GM19023 (cell line): Measurements from ENCODE around the gene CYP17A1.
"Not testable (repeated sequence)": the region's sequence is repeated elsewhere in the genome, so short reads cannot be mapped to it uniquely, and the experiment has no call there.

Source experiments
- ATAC-seq: cut with Tn5 transposase; IDR thresholded peaks from one replicate; pipeline ENCODE4 v1.9.1; 2021; ENCODE audit warnings: mild to moderate bottlenecking, moderate library complexity; ENCODE audit not compliant: unreplicated experiment

CYP17A1 gene

GRCh38 chr10:102837230-102837721 is at the start of gene CYP17A1:
CYP17A1 (minus strand) TSS chr10:102837413; CDS start chr10:102837361, 52 bp downstream.
- no peak for ATAC-seq

GRCh38 chr10:102880256-102880655 is 43.0 kb upstream of the CYP17A1 start:
- ATAC-seq, result no peak

GRCh38 chr10:102878629-102879028 is 41.4 kb upstream of the CYP17A1 start:
- ATAC-seq, result no peak

- ATAC-seq, result no peak
Measured at GRCh38 chr10:102876747-102877153, 39.5 kb upstream of the CYP17A1 start.

- ATAC-seq, result no peak
Measured at GRCh38 chr10:102872163-102872562, 35.0 kb upstream of the CYP17A1 start.

- ATAC-seq, result no peak
Measured at GRCh38 chr10:102870221-102870620, 33.0 kb upstream of the CYP17A1 start.

GRCh38 chr10:102869258-102870198 is 32.3 kb upstream of the CYP17A1 start, which contains the start of gene AS3MT:
AS3MT (plus strand) TSS chr10:102869470; CDS start chr10:102869593, 123 bp downstream.
- no peak for ATAC-seq

- no peak for ATAC-seq
Measured at GRCh38 chr10:102868911-102869257, 31.7 kb upstream of the CYP17A1 start.

- no peak for ATAC-seq
Measured at GRCh38 chr10:102865620-102866019, 28.4 kb upstream of the CYP17A1 start.

- no peak for ATAC-seq
Measured at GRCh38 chr10:102863660-102864059, 26.4 kb upstream of the CYP17A1 start.

GRCh38 chr10:102859911-102860310 is 22.7 kb upstream of the CYP17A1 start:
- no peak for ATAC-seq

GRCh38 chr10:102856758-102857424 is 19.7 kb upstream of the CYP17A1 start:
- no peak for ATAC-seq

- not testable (repeated sequence) for ATAC-seq
Measured at GRCh38 chr10:102855731-102856436, 18.7 kb upstream of the CYP17A1 start.

- ATAC-seq, result not testable (repeated sequence)
Measured at GRCh38 chr10:102853237-102853636, 16.0 kb upstream of the CYP17A1 start.

- ATAC-seq, result no peak
Measured at GRCh38 chr10:102850025-102850518, 12.9 kb upstream of the CYP17A1 start.

- no peak for ATAC-seq
Measured at GRCh38 chr10:102845352-102845902, 8.2 kb upstream of the CYP17A1 start.

- ATAC-seq, result not testable (repeated sequence)
Measured at GRCh38 chr10:102844190-102844776, 7.1 kb upstream of the CYP17A1 start.

- not testable (repeated sequence) for ATAC-seq
Measured at GRCh38 chr10:102843139-102843538, 5.9 kb upstream of the CYP17A1 start.

- no peak for ATAC-seq
Measured at GRCh38 chr10:102841827-102842345, 4.7 kb upstream of the CYP17A1 start.
